Loucy (cell line): ENCODE measurements around the gene CEP41.

Experiments
- H2AFZ ChIP-seq: fragments of 200-600 bp; sonication (generic); 2 replicates; pipeline ENCODE4 v1.6.0; 2016; ENCODE audit warnings: antibody characterized with exemption, mild to moderate bottlenecking, low read length, moderate library complexity
- H3F3A ChIP-seq: fragments of 200-600 bp; 2 replicates; pipeline ENCODE4 v1.6.0; 2016; ENCODE audit warnings: antibody characterized with exemption, low read depth, mild to moderate bottlenecking
- H3K27me3 ChIP-seq: fragments of 200-600 bp; sonication (generic); 2 replicates; pipeline ENCODE4 v1.6.1; 2014; ENCODE audit warnings: low read length, mild to moderate bottlenecking; ENCODE audit not compliant: insufficient read depth, poor library complexity, severe bottlenecking
- H3K36me3 ChIP-seq: fragments of 200-600 bp; sonication (generic); 2 replicates; pipeline ENCODE4 v1.6.1; 2016; ENCODE audit warnings: low read length; ENCODE audit not compliant: insufficient read depth
- H3K4me1 ChIP-seq: fragments of 200-600 bp; sonication (generic); 2 replicates; pipeline ENCODE4 v1.5.1; 2014; ENCODE audit warnings: low read length, mild to moderate bottlenecking; ENCODE audit not compliant: insufficient read depth, poor library complexity, severe bottlenecking
- H3K4me2 ChIP-seq: fragments of 200-600 bp; sonication (generic); 2 replicates; pipeline ENCODE4 v1.6.0; 2014; ENCODE audit warnings: antibody characterized with exemption, low read length, low read depth, mild to moderate bottlenecking; ENCODE audit not compliant: poor library complexity, severe bottlenecking
- H3K4me3 ChIP-seq: fragments of 200-600 bp; sonication (generic); 2 replicates; pipeline ENCODE4 v1.5.1; 2014; ENCODE audit warnings: low read length, mild to moderate bottlenecking, mixed read lengths; ENCODE audit not compliant: poor library complexity, severe bottlenecking
- H3K79me2 ChIP-seq: fragments of 200-600 bp; sonication (generic); 2 replicates; pipeline ENCODE4 v1.6.1; 2014; ENCODE audit warnings: low read length; ENCODE audit not compliant: insufficient read depth
- H3K9ac ChIP-seq: fragments of 200-600 bp; sonication (generic); 2 replicates; pipeline ENCODE4 v1.6.0; 2014; ENCODE audit warnings: mild to moderate bottlenecking, low read depth, low read length, moderate library complexity; ENCODE audit not compliant: poor library complexity, severe bottlenecking
- H3K9me2 ChIP-seq: fragments of 200-600 bp; sonication (generic); replicated peaks from 2 replicates; pipeline ENCODE4 v1.6.1; 2016; ENCODE audit warnings: low read depth, low read length, mixed read lengths
- H3K9me3 ChIP-seq: fragments of 200-600 bp; sonication (generic); 2 replicates; pipeline ENCODE4 v1.6.1; 2014; ENCODE audit warnings: mild to moderate bottlenecking, antibody characterized with exemption, low read length, low read depth; ENCODE audit not compliant: insufficient read depth
- H4K20me1 ChIP-seq: fragments of 200-600 bp; sonication (generic); 2 replicates; pipeline ENCODE4 v1.6.0; 2014; ENCODE audit warnings: antibody characterized with exemption, low read length, mild to moderate bottlenecking; ENCODE audit not compliant: insufficient read depth, poor library complexity, severe bottlenecking
- EZH2phosphoT487 ChIP-seq: fragments of 200-600 bp; IDR thresholded peaks from 2 replicates; pipeline ENCODE4 v1.6.1; 2018; ENCODE audit warnings: antibody characterized with exemption, mild to moderate bottlenecking, moderate library complexity, borderline replicate concordance
- TF ChIP-seq, protein P1 (sequence below): fragments of 200-600 bp; sonication (generic); conservative IDR thresholded peaks from 2 replicates; pipeline ENCODE4 v1.5.1; 2014; ENCODE audit warnings: mild to moderate bottlenecking, antibody characterized with exemption, low read length

CEP41 gene

DNA sequence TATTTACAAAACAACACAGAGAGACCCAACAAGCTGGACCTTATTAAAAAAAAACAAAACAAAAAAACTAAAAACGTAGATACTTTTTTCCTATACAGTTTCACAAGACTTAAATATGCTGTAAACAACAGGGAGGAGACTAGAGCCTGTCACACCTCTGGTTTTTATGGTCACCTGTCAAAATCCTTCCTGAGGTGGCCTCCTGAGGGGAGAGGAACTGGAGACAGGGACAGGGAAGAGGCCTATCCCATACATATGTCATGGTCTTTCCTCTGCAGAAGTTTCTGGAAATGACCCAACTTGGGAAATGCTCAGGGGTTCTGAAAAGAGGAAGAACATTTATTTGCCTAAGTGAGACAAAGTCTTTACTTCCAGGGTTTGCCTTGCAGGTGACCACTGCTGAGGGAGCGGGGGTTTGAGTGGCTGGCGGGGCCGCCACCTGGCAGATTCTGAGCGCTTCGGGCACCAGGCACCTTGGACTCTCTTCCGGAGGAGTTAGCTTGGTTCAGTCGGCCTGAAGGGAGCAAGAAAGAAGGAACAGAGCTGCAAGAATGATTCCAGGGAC, 42.2 kb downstream of the CEP41 start:
- H3K9me2 ChIP-seq = no peaks in the 10 kb centered on the region
- peaks cover 22% of the 10 kb centered on the region; the same call in 1 of the 2 replicates for H3K36me3 ChIP-seq
- H2AFZ ChIP-seq = no peak overlapping the region
- no peak overlapping the region for H3K9ac ChIP-seq
- no peaks in the 10 kb centered on the region for H3K79me2 ChIP-seq
- H3K4me1 ChIP-seq = peaks cover 36% of the 10 kb centered on the region
- peaks cover 3% of the 10 kb centered on the region; the same call in 1 of the 2 replicates for H3F3A ChIP-seq
- H3K27me3 ChIP-seq = no peaks in the 10 kb centered on the region
- H4K20me1 ChIP-seq = no peaks in the 10 kb centered on the region
- H3K4me2 ChIP-seq = no peak overlapping the region
- TF ChIP-seq EZH2phosphoT487 = no peak
- TF ChIP-seq, protein P1, sequence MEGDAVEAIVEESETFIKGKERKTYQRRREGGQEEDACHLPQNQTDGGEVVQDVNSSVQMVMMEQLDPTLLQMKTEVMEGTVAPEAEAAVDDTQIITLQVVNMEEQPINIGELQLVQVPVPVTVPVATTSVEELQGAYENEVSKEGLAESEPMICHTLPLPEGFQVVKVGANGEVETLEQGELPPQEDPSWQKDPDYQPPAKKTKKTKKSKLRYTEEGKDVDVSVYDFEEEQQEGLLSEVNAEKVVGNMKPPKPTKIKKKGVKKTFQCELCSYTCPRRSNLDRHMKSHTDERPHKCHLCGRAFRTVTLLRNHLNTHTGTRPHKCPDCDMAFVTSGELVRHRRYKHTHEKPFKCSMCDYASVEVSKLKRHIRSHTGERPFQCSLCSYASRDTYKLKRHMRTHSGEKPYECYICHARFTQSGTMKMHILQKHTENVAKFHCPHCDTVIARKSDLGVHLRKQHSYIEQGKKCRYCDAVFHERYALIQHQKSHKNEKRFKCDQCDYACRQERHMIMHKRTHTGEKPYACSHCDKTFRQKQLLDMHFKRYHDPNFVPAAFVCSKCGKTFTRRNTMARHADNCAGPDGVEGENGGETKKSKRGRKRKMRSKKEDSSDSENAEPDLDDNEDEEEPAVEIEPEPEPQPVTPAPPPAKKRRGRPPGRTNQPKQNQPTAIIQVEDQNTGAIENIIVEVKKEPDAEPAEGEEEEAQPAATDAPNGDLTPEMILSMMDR = no peak
- no peak overlapping the region for H3K4me3 ChIP-seq
- H3K9me3 ChIP-seq = no peaks in the 10 kb centered on the region

DNA sequence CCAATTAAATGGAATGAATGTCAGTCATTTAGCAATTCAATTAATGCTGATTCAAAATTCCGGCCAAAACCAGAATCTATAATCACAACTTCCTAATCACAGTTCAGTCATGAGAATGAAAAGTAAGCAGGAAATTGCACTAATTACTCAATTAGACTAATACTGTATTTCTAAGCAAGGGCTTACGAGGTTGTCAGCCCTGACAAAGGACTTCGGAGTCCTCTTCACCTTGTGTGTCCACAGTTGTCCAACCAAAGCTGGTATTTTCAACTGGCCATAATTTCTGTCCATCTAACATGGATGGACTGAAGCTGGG, 43.1 kb downstream of the CEP41 start:
- H3K36me3 ChIP-seq = peaks cover 16% of the 10 kb centered on the region; the same call in 1 of the 2 replicates
- no peak overlapping the region for H3K4me2 ChIP-seq
- peaks cover 3% of the 10 kb centered on the region; the same call in 1 of the 2 replicates for H3F3A ChIP-seq
- H3K9ac ChIP-seq = no peak overlapping the region
- no peaks in the 10 kb centered on the region for H3K9me2 ChIP-seq
- no peaks in the 10 kb centered on the region for H3K27me3 ChIP-seq
- H3K79me2 ChIP-seq = no peaks in the 10 kb centered on the region
- peaks cover 45% of the 10 kb centered on the region for H3K4me1 ChIP-seq
- no peaks in the 10 kb centered on the region for H3K9me3 ChIP-seq
- no peaks in the 10 kb centered on the region for H4K20me1 ChIP-seq
- no peak overlapping the region for H2AFZ ChIP-seq
- TF ChIP-seq, protein P1 = no peak
- no peak for TF ChIP-seq EZH2phosphoT487
- no peak overlapping the region for H3K4me3 ChIP-seq

DNA sequence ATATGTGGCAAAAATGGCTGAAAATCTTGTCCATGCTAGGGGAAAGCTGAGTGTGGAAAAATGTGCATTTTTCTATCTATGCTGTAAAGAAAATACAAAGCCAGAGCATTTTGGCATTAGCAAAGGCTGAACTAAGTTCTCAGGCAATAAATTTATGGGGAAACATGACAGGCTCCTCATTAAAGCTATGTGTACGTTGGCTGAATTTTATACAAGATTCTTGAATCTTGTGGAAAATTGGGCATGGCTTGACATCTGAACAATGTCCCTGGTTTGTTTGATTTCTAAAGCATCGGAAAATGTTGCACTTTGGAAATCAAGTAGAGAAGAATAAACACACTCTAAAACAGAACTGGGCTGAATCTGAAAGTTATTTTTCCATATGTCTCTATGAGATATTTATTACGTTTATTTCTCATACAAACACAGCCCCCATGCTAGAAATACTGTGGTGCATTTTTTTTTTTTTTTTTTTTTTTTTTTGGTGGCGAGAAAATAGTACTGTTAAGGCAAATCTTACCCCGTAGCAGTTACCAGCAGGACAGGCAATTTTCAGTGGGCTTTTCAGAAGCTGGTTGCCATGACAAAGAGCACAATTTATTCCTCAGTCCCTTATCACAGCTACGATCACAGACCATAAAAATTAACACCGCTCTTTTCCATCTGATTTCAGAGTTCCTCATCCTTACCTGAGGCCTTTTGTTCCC, 43.6 kb downstream of the CEP41 start:
- Histone ChIP-seq H2AFZ (no peak overlapping the region), H3K9me3 (no peaks in the 10 kb centered on the region), H3F3A (peaks cover 3% of the 10 kb centered on the region; the same call in 1 of the 2 replicates), H3K9ac (no peak overlapping the region), H3K27me3 (no peaks in the 10 kb centered on the region), H3K79me2 (no peaks in the 10 kb centered on the region), H3K4me2 (no peak overlapping the region), H3K9me2 (no peaks in the 10 kb centered on the region), H3K4me1 (peaks cover 45% of the 10 kb centered on the region), H3K4me3 (no peak overlapping the region), H4K20me1 (no peaks in the 10 kb centered on the region), H3K36me3 (peaks cover 11% of the 10 kb centered on the region; the same call in 1 of the 2 replicates)
- TF ChIP-seq, protein P1 = no peak
- TF ChIP-seq EZH2phosphoT487 = no peak
